Fibroblast of skin of right biceps (primary cell): ENCODE measurements around the gene MEA1.
A peak's percentile ranks its signal among the peaks of the same experiment; 100 is the strongest.
"Not testable (repeated sequence)": the region's sequence is repeated elsewhere in the genome, so short reads cannot be mapped to it uniquely, and the experiment has no call there.

Experiments used
- DNase-seq: peaks from one replicate; pipeline ENCODE4 v3.0.0-alpha.2; 2013

The MEA1 gene

GRCh38 chr6:43006251-43006650, 7.5 kb downstream of the MEA1 start:
- no peak for DNase-seq

- no peak for DNase-seq
Observed at GRCh38 chr6:43005844-43006243, 7.9 kb downstream of the MEA1 start.

- no peak for DNase-seq
Observed at GRCh38 chr6:43001843-43002242, 11.9 kb downstream of the MEA1 start.

- DNase-seq = not testable (repeated sequence)
Observed at GRCh38 chr6:42998205-42998604, 15.5 kb downstream of the MEA1 start.

- DNase-seq = no peak
Observed at GRCh38 chr6:42996513-42996912, 17.2 kb downstream of the MEA1 start.

- DNase-seq = peak; percentile 9
Observed at GRCh38 chr6:42993445-42993844, 20.3 kb downstream of the MEA1 start.

GRCh38 chr6:42989923-42990322, 23.8 kb downstream of the MEA1 start:
- no peak for DNase-seq

- peak; percentile 10 for DNase-seq
Observed at GRCh38 chr6:42988486-42989020, 25.2 kb downstream of the MEA1 start.

GRCh38 chr6:42987533-42988451, 26.0 kb downstream of the MEA1 start:
- DNase-seq = no peak

GRCh38 chr6:42984924-42985475, 28.7 kb downstream of the MEA1 start:
- DNase-seq = no peak

GRCh38 chr6:42984001-42984923, 29.5 kb downstream of the MEA1 start, which contains the start of gene PPP2R5D:
TSS of gene PPP2R5D (plus strand) at chr6:42984570. CDS start at chr6:42984678, 108 bp downstream.
- peak; percentile 99 for DNase-seq

GRCh38 chr6:42981836-42982235, 31.9 kb downstream of the MEA1 start:
- no peak for DNase-seq

GRCh38 chr6:42979523-42980177, 34.1 kb downstream of the MEA1 start:
- DNase-seq = peak; percentile 37

GRCh38 chr6:42978839-42979522, 34.8 kb downstream of the MEA1 start, which contains the start of gene PEX6:
TSS of gene PEX6 (minus strand) at chr6:42979181. CDS start at chr6:42979150, 31 bp downstream.
- DNase-seq = peak; percentile 89

GRCh38 chr6:42978487-42978838, 35.3 kb downstream of the MEA1 start:
- no peak for DNase-seq

- DNase-seq = no peak
Observed at GRCh38 chr6:42974919-42975505, 38.7 kb downstream of the MEA1 start.

- no peak for DNase-seq
Observed at GRCh38 chr6:42973926-42974325, 39.8 kb downstream of the MEA1 start.

- no peak for DNase-seq
Observed at GRCh38 chr6:42971746-42972327, 41.9 kb downstream of the MEA1 start.

GRCh38 chr6:42970871-42971612, 42.7 kb downstream of the MEA1 start:
- DNase-seq = peak; percentile 55

GRCh38 chr6:42969934-42970333, 43.8 kb downstream of the MEA1 start:
- DNase-seq = no peak
